ENCODE data around the gene FBXW11.

GRCh38 chr5:171945476-171945875, 61.0 kb downstream of the FBXW11 start:
- TF ChIP-seq POLR2A (IDR thresholded peaks at IDR 0.05) (no peak), CTCF (IDR thresholded peaks at IDR 0.05) (no peak)
